Measurements from ENCODE around the gene SUSD6. TPM values are rescaled to one million over a fixed set of nuclear protein-coding genes. Genes with fewer than 3 reads are reported as not detected.
A peak's percentile ranks its signal among the peaks of the same experiment; 100 is the strongest.

Gene SUSD6
- total and polyA plus RNA-seq, 2 experiments from 2014 or later: 2.8 to 3.4 TPM

DNA sequence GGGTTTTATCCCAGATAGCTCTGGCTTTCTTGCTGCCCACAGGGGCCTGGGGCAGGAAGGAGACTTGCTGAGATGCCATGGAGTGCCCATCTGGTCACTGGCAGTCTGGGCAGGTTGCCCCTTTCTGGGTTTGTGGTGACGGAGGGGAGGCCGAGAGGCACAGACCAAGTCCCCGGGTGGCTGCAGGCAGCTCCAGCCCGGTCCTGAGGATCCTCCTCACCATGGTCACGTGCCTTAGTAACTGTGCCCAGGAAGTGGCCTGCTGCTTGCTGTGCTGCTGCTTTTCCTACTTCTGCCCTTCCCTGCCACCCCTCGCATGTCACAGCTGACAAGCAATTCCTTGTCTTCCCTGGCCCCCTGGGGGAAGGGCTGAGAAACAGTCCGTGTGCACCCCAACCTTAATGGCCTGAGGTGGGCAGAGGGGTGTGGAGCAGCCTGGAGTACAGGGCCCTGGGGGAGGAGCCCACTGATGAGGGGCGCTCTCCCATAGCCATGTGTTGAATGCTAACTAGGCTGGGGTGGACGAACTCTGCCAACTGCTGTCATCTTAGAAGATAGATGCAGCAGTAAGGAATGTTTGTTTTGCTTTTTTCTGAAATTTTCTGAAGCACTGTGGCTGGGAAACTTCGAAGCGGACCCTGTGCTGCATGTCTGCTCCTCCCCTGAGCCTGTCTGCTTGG lies 100.6 kb downstream of the SUSD6 start:
- H3K27ac Mint-ChIP-seq: peak overlapping the region; percentile 95; the same call in 1 of the 2 replicates
- Histone ChIP-seq H3K4me2 (peak overlapping the region; percentile 73), H3K9me2 (ENCODE audit: insufficient read depth) (no peaks in the 10 kb centered on the region), H3K4me1 (ENCODE audit: insufficient read depth) (peaks cover 38% of the 10 kb centered on the region), H2AFZ (no peak overlapping the region), H3K4me3 (no peak overlapping the region; the same call in 1 of the 2 replicates), H4K20me1 (replicated peaks; ENCODE audit: insufficient read depth) (no peaks in the 10 kb centered on the region), H3F3A (replicated peaks; ENCODE audit: low read depth) (0 out of 2 replicates have a peak, but pooled peaks cover 5% of the 10 kb centered on the region), H3K27me3 (ENCODE audit: insufficient read depth) (no peaks in the 10 kb centered on the region), H3K79me2 (replicated peaks; ENCODE audit: insufficient read depth) (no peaks in the 10 kb centered on the region), H3K27ac (ENCODE audit: low read depth) (peak overlapping the region; percentile 86), H3K36me3 (ENCODE audit: insufficient read depth) (no peaks in the 10 kb centered on the region)
- H3K9me3 Mint-ChIP-seq: no peaks in the 10 kb centered on the region
- DNase-seq (ENCODE audit: low spot score) (no peak), ATAC-seq (peak; percentile 3; the same call in 1 of the 3 replicates)
- H3K4me1 Mint-ChIP-seq: peaks cover 69% of the 10 kb centered on the region
- TF ChIP-seq STAT1 (IDR thresholded peaks at IDR 0.05; ENCODE audit: unreplicated experiment) (no peak), ZNF114 (CRISPR knock-in tag; IDR thresholded peaks at IDR 0.05) (no peak), CREB1 (CRISPR knock-in tag; IDR thresholded peaks at IDR 0.05; ENCODE audit: low read depth) (no peak), EZH2 (IDR thresholded peaks at IDR 0.05; ENCODE audit: low read depth, unreplicated experiment) (no peak), POLR2AphosphoS5 (IDR thresholded peaks at IDR 0.05; ENCODE audit: low read depth) (no peak), EZH2phosphoT487 (IDR thresholded peaks at IDR 0.05; ENCODE audit: unreplicated experiment) (no peak)
- TF ChIP-seq, protein P1, sequence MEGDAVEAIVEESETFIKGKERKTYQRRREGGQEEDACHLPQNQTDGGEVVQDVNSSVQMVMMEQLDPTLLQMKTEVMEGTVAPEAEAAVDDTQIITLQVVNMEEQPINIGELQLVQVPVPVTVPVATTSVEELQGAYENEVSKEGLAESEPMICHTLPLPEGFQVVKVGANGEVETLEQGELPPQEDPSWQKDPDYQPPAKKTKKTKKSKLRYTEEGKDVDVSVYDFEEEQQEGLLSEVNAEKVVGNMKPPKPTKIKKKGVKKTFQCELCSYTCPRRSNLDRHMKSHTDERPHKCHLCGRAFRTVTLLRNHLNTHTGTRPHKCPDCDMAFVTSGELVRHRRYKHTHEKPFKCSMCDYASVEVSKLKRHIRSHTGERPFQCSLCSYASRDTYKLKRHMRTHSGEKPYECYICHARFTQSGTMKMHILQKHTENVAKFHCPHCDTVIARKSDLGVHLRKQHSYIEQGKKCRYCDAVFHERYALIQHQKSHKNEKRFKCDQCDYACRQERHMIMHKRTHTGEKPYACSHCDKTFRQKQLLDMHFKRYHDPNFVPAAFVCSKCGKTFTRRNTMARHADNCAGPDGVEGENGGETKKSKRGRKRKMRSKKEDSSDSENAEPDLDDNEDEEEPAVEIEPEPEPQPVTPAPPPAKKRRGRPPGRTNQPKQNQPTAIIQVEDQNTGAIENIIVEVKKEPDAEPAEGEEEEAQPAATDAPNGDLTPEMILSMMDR (conservative IDR thresholded peaks at IDR 0.05; ENCODE audit: low read depth in 2 of 2): no peak
- TF ChIP-seq, protein P2, sequence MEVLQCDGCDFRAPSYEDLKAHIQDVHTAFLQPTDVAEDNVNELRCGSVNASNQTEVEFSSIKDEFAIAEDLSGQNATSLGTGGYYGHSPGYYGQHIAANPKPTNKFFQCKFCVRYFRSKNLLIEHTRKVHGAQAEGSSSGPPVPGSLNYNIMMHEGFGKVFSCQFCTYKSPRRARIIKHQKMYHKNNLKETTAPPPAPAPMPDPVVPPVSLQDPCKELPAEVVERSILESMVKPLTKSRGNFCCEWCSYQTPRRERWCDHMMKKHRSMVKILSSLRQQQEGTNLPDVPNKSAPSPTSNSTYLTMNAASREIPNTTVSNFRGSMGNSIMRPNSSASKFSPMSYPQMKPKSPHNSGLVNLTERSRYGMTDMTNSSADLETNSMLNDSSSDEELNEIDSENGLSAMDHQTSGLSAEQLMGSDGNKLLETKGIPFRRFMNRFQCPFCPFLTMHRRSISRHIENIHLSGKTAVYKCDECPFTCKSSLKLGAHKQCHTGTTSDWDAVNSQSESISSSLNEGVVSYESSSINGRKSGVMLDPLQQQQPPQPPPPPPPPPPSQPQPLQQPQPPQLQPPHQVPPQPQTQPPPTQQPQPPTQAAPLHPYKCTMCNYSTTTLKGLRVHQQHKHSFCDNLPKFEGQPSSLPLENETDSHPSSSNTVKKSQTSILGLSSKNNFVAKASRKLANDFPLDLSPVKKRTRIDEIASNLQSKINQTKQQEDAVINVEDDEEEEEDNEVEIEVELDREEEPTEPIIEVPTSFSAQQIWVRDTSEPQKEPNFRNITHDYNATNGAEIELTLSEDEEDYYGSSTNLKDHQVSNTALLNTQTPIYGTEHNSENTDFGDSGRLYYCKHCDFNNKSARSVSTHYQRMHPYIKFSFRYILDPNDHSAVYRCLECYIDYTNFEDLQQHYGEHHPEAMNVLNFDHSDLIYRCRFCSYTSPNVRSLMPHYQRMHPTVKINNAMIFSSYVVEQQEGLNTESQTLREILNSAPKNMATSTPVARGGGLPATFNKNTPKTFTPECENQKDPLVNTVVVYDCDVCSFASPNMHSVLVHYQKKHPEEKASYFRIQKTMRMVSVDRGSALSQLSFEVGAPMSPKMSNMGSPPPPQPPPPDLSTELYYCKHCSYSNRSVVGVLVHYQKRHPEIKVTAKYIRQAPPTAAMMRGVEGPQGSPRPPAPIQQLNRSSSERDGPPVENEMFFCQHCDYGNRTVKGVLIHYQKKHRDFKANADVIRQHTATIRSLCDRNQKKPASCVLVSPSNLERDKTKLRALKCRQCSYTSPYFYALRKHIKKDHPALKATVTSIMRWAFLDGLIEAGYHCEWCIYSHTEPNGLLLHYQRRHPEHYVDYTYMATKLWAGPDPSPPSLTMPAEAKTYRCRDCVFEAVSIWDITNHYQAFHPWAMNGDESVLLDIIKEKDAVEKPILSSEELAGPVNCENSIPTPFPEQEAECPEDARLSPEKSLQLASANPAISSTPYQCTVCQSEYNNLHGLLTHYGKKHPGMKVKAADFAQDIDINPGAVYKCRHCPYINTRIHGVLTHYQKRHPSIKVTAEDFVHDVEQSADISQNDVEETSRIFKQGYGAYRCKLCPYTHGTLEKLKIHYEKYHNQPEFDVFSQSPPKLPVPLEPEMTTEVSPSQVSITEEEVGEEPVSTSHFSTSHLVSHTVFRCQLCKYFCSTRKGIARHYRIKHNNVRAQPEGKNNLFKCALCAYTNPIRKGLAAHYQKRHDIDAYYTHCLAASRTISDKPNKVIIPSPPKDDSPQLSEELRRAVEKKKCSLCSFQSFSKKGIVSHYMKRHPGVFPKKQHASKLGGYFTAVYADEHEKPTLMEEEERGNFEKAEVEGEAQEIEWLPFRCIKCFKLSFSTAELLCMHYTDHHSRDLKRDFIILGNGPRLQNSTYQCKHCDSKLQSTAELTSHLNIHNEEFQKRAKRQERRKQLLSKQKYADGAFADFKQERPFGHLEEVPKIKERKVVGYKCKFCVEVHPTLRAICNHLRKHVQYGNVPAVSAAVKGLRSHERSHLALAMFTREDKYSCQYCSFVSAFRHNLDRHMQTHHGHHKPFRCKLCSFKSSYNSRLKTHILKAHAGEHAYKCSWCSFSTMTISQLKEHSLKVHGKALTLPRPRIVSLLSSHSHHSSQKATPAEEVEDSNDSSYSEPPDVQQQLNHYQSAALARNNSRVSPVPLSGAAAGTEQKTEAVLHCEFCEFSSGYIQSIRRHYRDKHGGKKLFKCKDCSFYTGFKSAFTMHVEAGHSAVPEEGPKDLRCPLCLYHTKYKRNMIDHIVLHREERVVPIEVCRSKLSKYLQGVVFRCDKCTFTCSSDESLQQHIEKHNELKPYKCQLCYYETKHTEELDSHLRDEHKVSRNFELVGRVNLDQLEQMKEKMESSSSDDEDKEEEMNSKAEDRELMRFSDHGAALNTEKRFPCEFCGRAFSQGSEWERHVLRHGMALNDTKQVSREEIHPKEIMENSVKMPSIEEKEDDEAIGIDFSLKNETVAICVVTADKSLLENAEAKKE (CRISPR knock-in tag; IDR thresholded peaks at IDR 0.05): no peak
- TF ChIP-seq, protein P3, sequence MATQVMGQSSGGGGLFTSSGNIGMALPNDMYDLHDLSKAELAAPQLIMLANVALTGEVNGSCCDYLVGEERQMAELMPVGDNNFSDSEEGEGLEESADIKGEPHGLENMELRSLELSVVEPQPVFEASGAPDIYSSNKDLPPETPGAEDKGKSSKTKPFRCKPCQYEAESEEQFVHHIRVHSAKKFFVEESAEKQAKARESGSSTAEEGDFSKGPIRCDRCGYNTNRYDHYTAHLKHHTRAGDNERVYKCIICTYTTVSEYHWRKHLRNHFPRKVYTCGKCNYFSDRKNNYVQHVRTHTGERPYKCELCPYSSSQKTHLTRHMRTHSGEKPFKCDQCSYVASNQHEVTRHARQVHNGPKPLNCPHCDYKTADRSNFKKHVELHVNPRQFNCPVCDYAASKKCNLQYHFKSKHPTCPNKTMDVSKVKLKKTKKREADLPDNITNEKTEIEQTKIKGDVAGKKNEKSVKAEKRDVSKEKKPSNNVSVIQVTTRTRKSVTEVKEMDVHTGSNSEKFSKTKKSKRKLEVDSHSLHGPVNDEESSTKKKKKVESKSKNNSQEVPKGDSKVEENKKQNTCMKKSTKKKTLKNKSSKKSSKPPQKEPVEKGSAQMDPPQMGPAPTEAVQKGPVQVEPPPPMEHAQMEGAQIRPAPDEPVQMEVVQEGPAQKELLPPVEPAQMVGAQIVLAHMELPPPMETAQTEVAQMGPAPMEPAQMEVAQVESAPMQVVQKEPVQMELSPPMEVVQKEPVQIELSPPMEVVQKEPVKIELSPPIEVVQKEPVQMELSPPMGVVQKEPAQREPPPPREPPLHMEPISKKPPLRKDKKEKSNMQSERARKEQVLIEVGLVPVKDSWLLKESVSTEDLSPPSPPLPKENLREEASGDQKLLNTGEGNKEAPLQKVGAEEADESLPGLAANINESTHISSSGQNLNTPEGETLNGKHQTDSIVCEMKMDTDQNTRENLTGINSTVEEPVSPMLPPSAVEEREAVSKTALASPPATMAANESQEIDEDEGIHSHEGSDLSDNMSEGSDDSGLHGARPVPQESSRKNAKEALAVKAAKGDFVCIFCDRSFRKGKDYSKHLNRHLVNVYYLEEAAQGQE (IDR thresholded peaks at IDR 0.05; ENCODE audit: unreplicated experiment): no peak
- H3K27me3 Mint-ChIP-seq (ENCODE audit: insufficient read depth, low read depth, poor library complexity): peaks cover 13% of the 10 kb centered on the region
- H3K4me3 Mint-ChIP-seq: no peak overlapping the region
- H3K36me3 Mint-ChIP-seq (ENCODE audit: low read depth): no peaks in the 10 kb centered on the region; the same call in 2 of the 3 replicates

Measured in GM23338 (cell line).